Calu3 (cell line): ENCODE data around the gene ENDOU. TPM values are rescaled to one million over a fixed set of nuclear protein-coding genes. Genes with fewer than 3 reads are reported as not detected.

ENCODE experiments used
- BruUV-seq: library from RNA; stranded (reverse); fragments of 400-500 nt; replicated peaks from 2 replicates; lab custom pipeline; 2021; lab: Mats Ljungman, UMichigan
- CTCF ChIA-PET: fragments of 300-600 bp; sonication (Branson Sonifier 250); formaldehyde crosslinking; loops from one replicate; lab custom pipeline; 2022; ENCODE audit warnings: antibody characterized with exemption; lab: Charles Lee
- DNase-seq: peaks from one replicate; pipeline ENCODE4 v3.0.0; 2022
- H3K27ac Mint-ChIP-seq: one replicate; pipeline ENCODE4 v1.8.0; 2022; ENCODE audit warnings: mixed read lengths; ENCODE audit not compliant: unreplicated experiment
- H3K27me3 Mint-ChIP-seq: one replicate; pipeline ENCODE4 v1.8.0; 2022; ENCODE audit warnings: mixed read lengths; ENCODE audit not compliant: unreplicated experiment
- H3K36me3 Mint-ChIP-seq: one replicate; pipeline ENCODE4 v1.8.0; 2022; ENCODE audit warnings: mild to moderate bottlenecking, moderate library complexity, mixed read lengths; ENCODE audit not compliant: insufficient read depth, unreplicated experiment
- H3K4me1 Mint-ChIP-seq: one replicate; pipeline ENCODE4 v1.8.0; 2022; ENCODE audit warnings: mild to moderate bottlenecking, low read depth, mixed read lengths; ENCODE audit not compliant: unreplicated experiment
- H3K4me3 Mint-ChIP-seq: one replicate; pipeline ENCODE4 v1.8.0; 2022; ENCODE audit warnings: mild to moderate bottlenecking, low read depth, moderate library complexity, mixed read lengths; ENCODE audit not compliant: unreplicated experiment
- H3K9me3 Mint-ChIP-seq: one replicate; pipeline ENCODE4 v1.8.0; 2022; ENCODE audit warnings: low read depth, mixed read lengths; ENCODE audit not compliant: unreplicated experiment
- CTCF ChIP-seq: fragments of 200-600 bp; IDR thresholded peaks from one replicate; pipeline ENCODE4 v1.8.0; 2022; ENCODE audit warnings: antibody characterized with exemption; ENCODE audit not compliant: unreplicated experiment
- intact Hi-C: fragments of 100-400 bp; cut with micrococcal nuclease; formaldehyde crosslinking; loops from one replicate; pipeline ENCODE4 v1.10.0; 2022; ENCODE audit not compliant: unreplicated experiment
- total RNA-seq: library from RNA; stranded (reverse); gene quantifications from 2 replicates; pipeline ENCODE4 v1.2.3, GENCODE V29; 2022

ENDOU gene
- total RNA-seq, 1 experiment from 2014 or later = not detected

- no peak for DNase-seq
- Mint-ChIP-seq H3K36me3 (peaks cover 8% of the 10 kb centered on the region), H3K4me1 (peaks cover 30% of the 10 kb centered on the region), H3K27ac (no peak overlapping the region), H3K9me3 (no peaks in the 10 kb centered on the region), H3K27me3 (no peaks in the 10 kb centered on the region), H3K4me3 (no peak overlapping the region)
- TF ChIP-seq CTCF = no peak
- no TSS peak for BruUV-seq
- CTCF ChIA-PET = no interaction called here
- intact Hi-C loops = no loop called here
Measured at GRCh38 chr12:47750229-47750798, 25.0 kb upstream of the ENDOU start.

GRCh38 chr12:47748899-47749298 lies 23.6 kb upstream of the ENDOU start:
- TF ChIP-seq CTCF = no peak
- no peak overlapping the region for H3K4me3 Mint-ChIP-seq
- BruUV-seq = no TSS peak
- intact Hi-C loops = no loop called here
- no peak overlapping the region for H3K27ac Mint-ChIP-seq
- no peak for DNase-seq
- CTCF ChIA-PET = no interaction called here
- H3K27me3 Mint-ChIP-seq = no peaks in the 10 kb centered on the region
- H3K4me1 Mint-ChIP-seq = peaks cover 27% of the 10 kb centered on the region
- peaks cover 8% of the 10 kb centered on the region for H3K36me3 Mint-ChIP-seq
- no peaks in the 10 kb centered on the region for H3K9me3 Mint-ChIP-seq

- peaks cover 27% of the 10 kb centered on the region for H3K4me1 Mint-ChIP-seq
Measured at GRCh38 chr12:47748507-47748828, 23.2 kb upstream of the ENDOU start.

GRCh38 chr12:47747596-47748506 lies 22.6 kb upstream of the ENDOU start:
- no peak for DNase-seq
- Mint-ChIP-seq H3K4me1 (peaks cover 24% of the 10 kb centered on the region), H3K4me3 (no peak overlapping the region), H3K36me3 (no peaks in the 10 kb centered on the region), H3K27me3 (no peaks in the 10 kb centered on the region), H3K27ac (no peak overlapping the region), H3K9me3 (no peaks in the 10 kb centered on the region)
- no peak for TF ChIP-seq CTCF
- CTCF ChIA-PET = no interaction called here
- intact Hi-C loops = no loop called here
- BruUV-seq = no TSS peak

More at GRCh38 chr12:47748507-47748828, 23.2 kb upstream of the ENDOU start:
- no peaks in the 10 kb centered on the region for H3K27me3 Mint-ChIP-seq
- DNase-seq = no peak
- CTCF ChIA-PET = no interaction called here
- H3K9me3 Mint-ChIP-seq = no peaks in the 10 kb centered on the region
- H3K27ac Mint-ChIP-seq = no peak overlapping the region
- BruUV-seq = no TSS peak
- intact Hi-C loops = no loop called here
- H3K36me3 Mint-ChIP-seq = peaks cover 4% of the 10 kb centered on the region
- H3K4me3 Mint-ChIP-seq = no peak overlapping the region
- TF ChIP-seq CTCF = no peak
